Stimulated activated CD4-positive, alpha-beta T cell treated with anti-CD3 and anti-CD28 coated beads, Interleukin-15, amount 100 ng/mL, for 48 hours (primary cell): Measurements from ENCODE around the gene DSCAML1.

Experiments used
- DNase-seq, 2 donors: peaks; one replicate each; pipeline ENCODE4 v3.0.0-alpha.2; 2020; ENCODE audit warnings: low read depth in 2 of 2

DSCAML1 gene

GRCh38 chr11:117519170-117519569 is 277.8 kb downstream of the DSCAML1 start:
- no peak for DNase-seq

- DNase-seq, result no peak
Observed at GRCh38 chr11:117518455-117518854, 278.6 kb downstream of the DSCAML1 start.

GRCh38 chr11:117517097-117517496 is 279.9 kb downstream of the DSCAML1 start:
- DNase-seq, result no peak

GRCh38 chr11:117515892-117516787 is 280.9 kb downstream of the DSCAML1 start:
- no peak for DNase-seq

- DNase-seq, result no peak
Observed at GRCh38 chr11:117514256-117514655, 282.8 kb downstream of the DSCAML1 start.

GRCh38 chr11:117513666-117514065 is 283.4 kb downstream of the DSCAML1 start:
- no peak for DNase-seq

- no peak for DNase-seq
Observed at GRCh38 chr11:117511931-117512539, 285.0 kb downstream of the DSCAML1 start.

GRCh38 chr11:117511483-117511930 is 285.5 kb downstream of the DSCAML1 start:
- no peak for DNase-seq

- no peak for DNase-seq
Observed at GRCh38 chr11:117510646-117511045, 286.4 kb downstream of the DSCAML1 start.

GRCh38 chr11:117509543-117509942 is 287.5 kb downstream of the DSCAML1 start:
- DNase-seq, result no peak

- no peak for DNase-seq
Observed at GRCh38 chr11:117506971-117507370, 290.0 kb downstream of the DSCAML1 start.

- no peak for DNase-seq
Observed at GRCh38 chr11:117505285-117505970, 291.6 kb downstream of the DSCAML1 start.

- DNase-seq, result no peak
Observed at GRCh38 chr11:117502779-117503100, 294.3 kb downstream of the DSCAML1 start.

GRCh38 chr11:117502015-117502778 is 294.8 kb downstream of the DSCAML1 start:
- DNase-seq, result no peak

- DNase-seq, result no peak
Observed at GRCh38 chr11:117501237-117501898, 295.6 kb downstream of the DSCAML1 start.

- no peak for DNase-seq
Observed at GRCh38 chr11:117498791-117499190, 298.2 kb downstream of the DSCAML1 start.

GRCh38 chr11:117497206-117497951 is 299.6 kb downstream of the DSCAML1 start:
- DNase-seq, result no peak

GRCh38 chr11:117495357-117495756 is 301.7 kb downstream of the DSCAML1 start:
- no peak for DNase-seq

GRCh38 chr11:117492578-117493251 is 304.3 kb downstream of the DSCAML1 start:
- no peak for DNase-seq

GRCh38 chr11:117490911-117491310 is 306.1 kb downstream of the DSCAML1 start:
- DNase-seq, result no peak
